GM12874 (cell line): ENCODE results near the gene GGT1.

Experiments
- TF ChIP-seq, protein P1 (sequence below): IDR thresholded peaks from 2 replicates; pipeline ENCODE4 v1.5.1; 2011; ENCODE audit warnings: low read depth, mild to moderate bottlenecking, control low read depth, low read length, moderate library complexity; ENCODE audit not compliant: insufficient read depth

GGT1 gene

DNA sequence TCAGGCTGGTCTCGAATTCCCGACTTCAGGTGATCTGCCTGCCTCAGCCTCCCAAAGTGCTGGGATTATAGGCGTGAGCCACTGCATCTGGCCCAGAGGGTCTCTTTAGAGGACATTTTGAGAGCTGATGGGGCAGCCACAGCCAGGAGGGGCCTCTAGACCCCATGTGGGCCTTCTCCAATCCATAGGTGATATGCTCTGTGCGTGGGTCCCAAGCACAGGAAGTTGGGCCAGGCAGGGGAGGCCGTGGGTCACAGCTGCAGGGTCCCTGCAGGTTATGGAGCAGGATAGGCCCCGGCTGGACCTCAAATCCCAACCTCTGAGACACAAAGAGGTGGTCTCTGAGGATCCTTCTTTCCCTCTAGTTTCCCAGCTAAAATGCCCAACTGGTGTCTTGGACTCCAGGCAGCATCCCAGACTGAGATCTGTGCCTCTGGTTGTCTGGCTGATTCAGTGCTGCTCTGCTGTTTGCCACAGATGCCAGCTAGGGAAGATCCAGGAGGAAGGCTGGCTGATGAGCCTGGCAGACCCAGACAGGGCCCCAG lies 11.6 kb upstream of the GGT1 start:
- TF ChIP-seq, protein P1, sequence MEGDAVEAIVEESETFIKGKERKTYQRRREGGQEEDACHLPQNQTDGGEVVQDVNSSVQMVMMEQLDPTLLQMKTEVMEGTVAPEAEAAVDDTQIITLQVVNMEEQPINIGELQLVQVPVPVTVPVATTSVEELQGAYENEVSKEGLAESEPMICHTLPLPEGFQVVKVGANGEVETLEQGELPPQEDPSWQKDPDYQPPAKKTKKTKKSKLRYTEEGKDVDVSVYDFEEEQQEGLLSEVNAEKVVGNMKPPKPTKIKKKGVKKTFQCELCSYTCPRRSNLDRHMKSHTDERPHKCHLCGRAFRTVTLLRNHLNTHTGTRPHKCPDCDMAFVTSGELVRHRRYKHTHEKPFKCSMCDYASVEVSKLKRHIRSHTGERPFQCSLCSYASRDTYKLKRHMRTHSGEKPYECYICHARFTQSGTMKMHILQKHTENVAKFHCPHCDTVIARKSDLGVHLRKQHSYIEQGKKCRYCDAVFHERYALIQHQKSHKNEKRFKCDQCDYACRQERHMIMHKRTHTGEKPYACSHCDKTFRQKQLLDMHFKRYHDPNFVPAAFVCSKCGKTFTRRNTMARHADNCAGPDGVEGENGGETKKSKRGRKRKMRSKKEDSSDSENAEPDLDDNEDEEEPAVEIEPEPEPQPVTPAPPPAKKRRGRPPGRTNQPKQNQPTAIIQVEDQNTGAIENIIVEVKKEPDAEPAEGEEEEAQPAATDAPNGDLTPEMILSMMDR: no peak

DNA sequence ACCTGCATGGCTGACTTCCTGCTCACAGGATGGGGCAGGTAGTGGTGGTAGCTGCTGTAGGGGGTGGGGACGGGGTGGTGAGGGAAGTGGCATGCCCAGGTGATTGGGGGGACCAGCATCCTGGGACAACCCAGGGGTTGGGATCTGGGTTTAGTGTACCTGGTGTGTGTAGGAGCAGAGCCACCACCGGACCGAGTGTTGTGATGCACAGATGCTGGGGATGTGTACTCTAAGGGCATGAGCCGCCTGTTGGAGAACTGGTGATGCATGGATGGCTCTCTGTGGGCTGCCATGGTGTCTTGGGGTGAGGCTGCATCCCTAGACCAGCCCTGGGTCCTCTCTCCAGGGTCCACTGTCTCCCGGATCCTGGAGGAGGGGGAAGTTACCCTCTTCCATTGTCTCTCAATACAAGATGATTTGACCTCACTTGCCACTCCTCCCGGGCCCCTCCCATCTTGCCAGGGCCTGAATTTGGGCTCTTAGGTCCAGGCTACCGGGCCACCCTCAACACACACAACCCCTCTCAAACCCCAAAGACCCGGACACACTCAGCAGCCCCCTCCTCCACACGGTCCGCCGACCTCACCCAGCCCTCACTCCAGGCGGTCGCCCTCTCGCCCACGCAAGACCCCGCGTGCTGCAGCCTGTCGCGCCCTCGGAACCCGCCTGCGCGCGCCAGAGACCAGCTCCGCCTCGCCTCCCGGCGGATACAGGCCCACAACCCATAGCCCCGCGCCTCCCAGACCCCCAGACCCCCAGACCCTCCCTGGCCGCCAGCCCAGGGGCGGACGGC lies 10.7 kb upstream of the GGT1 start:
- TF ChIP-seq, protein P1: no peak

DNA sequence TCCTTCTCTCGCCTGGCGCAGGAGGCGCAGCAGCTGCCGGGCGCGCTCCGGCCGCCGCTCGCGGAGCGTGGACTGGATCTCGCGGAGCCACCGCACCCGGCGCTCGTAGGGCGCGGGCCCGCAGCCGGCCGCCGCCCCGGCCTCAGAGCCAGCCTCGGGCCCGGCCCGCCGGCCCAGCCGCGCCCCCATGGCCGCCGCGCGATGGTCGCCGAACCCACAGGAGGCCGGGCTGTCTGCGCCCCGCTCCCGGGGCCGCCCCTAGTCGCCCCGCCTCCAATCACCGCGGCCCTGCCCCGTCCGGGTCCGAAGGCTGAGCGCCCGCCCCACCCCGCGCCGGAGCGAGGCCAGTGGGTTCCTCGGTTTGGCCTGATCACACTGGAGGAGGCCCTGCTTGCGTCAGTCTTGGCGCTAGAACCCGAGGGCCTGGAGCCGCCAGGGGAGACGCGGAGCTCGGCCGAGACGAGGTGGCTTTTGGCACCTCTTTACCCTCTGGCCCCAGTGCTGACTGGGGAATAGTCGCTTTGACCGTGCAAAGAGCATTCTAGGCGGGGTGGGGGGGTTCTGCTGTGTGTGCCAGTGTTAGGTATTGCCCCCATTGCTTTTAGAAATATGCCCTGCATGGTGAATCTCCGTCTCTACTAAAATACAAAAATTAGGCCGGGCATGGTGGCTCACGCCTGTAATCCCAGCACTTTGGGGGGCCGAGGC lies 10.0 kb upstream of the GGT1 start, which contains the start of gene LRRC75B:
Gene LRRC75B, minus strand, starts transcription at position 223 of the 708 bp plus-strand sequence. Its CDS starts 34 bp downstream, at position 189.
- TF ChIP-seq, protein P1: no peak

DNA sequence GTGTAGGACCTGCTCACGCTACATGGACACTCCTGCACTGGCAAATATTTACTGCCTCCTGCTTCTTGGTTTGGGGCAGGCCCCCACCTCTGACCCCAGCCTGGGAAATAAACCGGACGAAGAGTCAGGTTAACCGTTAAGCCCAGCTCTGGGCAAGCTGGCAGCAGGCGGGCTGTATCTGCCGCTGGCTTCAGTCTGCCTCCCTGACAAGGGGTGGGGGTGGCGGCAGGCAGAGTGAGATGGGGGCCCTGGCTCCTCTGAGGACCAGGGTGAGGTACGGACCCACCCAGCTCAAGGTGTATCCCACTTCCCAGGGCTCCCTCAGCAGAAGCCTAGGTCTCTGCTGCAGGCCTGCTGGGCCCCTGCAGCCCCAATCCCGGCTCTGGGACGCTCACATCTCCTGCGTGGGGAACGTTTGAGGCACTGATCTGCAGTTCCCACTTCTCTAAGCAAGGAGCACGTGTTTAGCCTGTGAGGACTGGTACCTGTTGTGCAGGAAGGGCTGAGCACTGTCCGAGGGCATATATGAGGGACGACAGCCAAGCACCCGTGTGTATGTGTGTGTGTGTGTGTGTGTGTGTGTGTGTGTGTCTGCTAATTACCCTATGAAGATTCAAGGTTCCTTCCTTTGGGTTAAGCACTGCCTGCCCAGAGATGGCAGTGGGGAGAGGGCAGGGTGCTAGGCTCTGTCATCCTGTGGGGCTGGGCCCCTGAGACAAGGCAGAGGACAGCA lies 9.0 kb upstream of the GGT1 start:
- TF ChIP-seq, protein P1: no peak

DNA sequence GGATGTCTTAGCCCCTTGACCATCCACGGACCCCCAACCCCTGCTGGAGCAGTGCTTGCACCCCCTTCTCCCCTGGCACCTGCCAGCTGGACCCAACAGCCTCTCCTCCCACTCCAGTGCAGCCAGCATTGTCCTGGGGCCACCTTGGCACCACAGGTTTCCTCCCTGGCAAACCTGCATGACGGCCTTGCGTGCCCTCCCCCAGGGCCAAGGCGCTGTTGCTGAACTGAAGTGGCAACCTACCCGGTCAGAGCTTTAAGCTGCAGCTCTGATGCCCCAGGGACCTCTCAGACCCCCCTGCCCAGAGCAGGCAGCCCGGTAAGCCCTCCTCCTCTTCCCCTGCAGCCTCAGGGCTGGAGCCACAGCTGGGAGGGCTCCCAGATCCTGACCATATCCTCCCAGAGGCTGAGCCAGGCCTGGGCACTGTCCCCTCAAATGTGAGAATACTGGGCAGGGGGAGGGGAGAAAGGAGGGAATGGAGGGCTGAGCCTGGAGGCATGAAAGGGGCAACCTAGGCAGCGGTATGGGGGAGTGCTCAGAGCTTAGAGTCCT lies 8.3 kb upstream of the GGT1 start:
- TF ChIP-seq, protein P1: no peak

DNA sequence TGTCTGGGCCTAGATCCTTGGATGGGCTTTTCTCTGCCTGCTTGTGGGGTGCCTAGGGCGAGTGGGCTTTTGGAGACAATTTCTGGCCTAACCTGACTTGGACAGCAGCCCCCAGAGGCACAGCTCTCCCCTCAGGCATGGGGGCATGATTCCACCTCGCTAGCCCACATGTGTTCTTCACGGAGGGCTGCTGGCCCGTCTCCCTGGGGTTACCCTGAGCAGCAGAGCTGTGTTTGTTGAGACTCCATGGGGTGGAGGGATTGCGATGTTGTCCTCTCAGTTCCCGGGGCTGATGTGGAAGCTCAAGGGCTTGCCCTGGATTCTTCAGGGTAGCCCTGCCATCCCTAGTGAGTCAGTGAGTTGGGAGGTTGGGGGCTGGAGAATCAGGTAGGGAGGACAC lies 7.8 kb upstream of the GGT1 start:
- TF ChIP-seq, protein P1: no peak
